Urinary bladder (tissue), 4 donors: ENCODE data around the gene EIPR1. TPM values are rescaled to one million over a fixed set of nuclear protein-coding genes. Genes with fewer than 3 reads are reported as not detected.

Experiments
- DNase-seq: peaks from one replicate; pipeline ENCODE4 v3.0.0-alpha.2; 2015; ENCODE audit errors: extremely low spot score
- H3K27ac ChIP-seq: one replicate; pipeline ENCODE4 v1.5.1; 2013; ENCODE audit warnings: low read depth, mild to moderate bottlenecking, moderate library complexity
- H3K36me3 ChIP-seq: one replicate; pipeline ENCODE4 v1.6.1; 2013; ENCODE audit warnings: mild to moderate bottlenecking, moderate library complexity; ENCODE audit not compliant: insufficient read depth
- H3K4me1 ChIP-seq: one replicate; pipeline ENCODE4 v1.6.1; 2013; ENCODE audit warnings: mild to moderate bottlenecking, moderate library complexity; ENCODE audit not compliant: insufficient read depth
- H3K4me3 ChIP-seq: one replicate; pipeline ENCODE4 v1.5.1; 2013; ENCODE audit warnings: low read depth, low read length
- WGBS: extraction: QIAGEN DNeasy Blood & Tissue Kit; methylation state at CpG from one replicate; pipeline ENCODE4 v1.1.7; 2013; 5-methylcytosine and 5-hydroxymethylcytosine counted together
- polyA plus RNA-seq: library from polyadenylated mRNA; stranded (reverse); fragments of 200-250 nt; gene quantifications from one replicate; pipeline ENCODE4 v1.2.3, GENCODE V29; 2013
- total RNA-seq: library from RNA; depleted of rRNA; stranded (reverse); fragments of >200 nt; gene quantifications from one replicate; pipeline ENCODE4 v1.2.3, GENCODE V29; 2014
- donor health status: healthy with polysubstance abuse.
- donor health status: healthy.

EIPR1 gene
- total and polyA plus RNA-seq, 2 donors = 14.9 to 15.0 TPM

DNA sequence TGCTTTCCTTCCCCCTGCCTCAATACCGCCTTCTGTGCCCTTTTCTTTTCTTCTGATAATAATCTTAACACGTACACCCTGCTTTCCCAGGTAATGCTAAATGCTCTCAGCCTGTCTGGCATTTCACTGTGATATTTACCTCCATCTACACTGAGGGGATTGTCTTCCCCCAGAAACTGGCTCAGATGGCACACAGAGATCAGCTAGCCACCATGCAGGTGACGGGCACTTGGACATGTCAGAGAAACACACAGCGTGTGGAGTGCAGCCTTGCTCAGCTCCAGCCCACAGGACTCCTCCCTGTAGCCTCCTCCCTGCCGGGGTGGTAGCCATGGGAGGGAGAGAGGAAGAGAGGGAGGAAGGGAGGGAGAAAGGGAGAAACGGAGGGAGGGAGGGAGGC, 131.2 kb downstream of the EIPR1 start:
- WGBS = 69% methylated on average over 5 of the region's 6 CpGs
- Histone ChIP-seq H3K4me1 (no peaks in the 10 kb centered on the region), H3K27ac (no peak overlapping the region), H3K4me3 (no peak overlapping the region), H3K36me3 (no peaks in the 10 kb centered on the region)
- DNase-seq = no peak

DNA sequence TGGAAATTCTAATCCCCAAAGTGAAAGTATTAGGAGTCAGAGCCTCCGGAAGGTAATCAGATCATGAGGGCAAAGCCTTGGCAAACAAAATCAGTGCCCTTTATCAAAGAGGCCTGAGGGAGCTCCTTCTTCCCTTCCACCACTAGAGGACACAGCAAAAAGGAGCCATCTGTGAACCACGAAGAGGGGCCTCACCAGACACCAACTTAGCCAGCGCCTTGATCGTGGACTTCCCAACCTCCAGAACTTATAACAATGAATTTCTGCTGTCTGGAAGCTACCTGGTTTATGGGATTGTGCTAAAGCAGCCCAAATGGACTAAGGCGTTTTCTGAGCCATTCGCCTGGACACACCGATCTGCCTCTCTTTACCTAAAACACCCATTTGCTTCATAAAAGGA, 133.1 kb downstream of the EIPR1 start:
- WGBS = 90% methylated on average over 7 of the region's 7 CpGs
- no peak for DNase-seq
- Histone ChIP-seq H3K27ac (no peak overlapping the region), H3K4me1 (no peaks in the 10 kb centered on the region), H3K36me3 (no peaks in the 10 kb centered on the region), H3K4me3 (no peak overlapping the region)

DNA sequence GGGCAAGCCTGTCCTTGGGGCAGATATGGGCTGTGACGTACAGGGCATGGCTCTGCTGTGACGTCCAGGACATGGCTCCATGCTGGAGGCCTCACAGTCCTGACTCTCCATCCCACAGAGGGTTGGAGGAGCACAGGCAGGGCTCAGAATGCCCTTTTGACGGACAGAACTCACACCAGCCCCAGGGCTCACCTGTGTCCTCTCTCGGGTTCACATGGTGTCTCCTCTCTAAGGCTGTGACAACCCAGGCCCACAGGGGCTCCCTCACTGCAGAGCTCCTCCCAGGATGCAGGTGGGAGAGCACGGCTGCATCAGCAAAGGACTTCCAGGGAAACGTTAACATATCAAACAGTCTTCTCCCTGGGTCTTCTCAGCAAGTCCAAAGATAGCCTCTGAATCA, 133.8 kb downstream of the EIPR1 start:
- WGBS = 87% methylated on average over 6 of the region's 6 CpGs
- Histone ChIP-seq H3K4me3 (no peak overlapping the region), H3K36me3 (no peaks in the 10 kb centered on the region), H3K4me1 (no peaks in the 10 kb centered on the region), H3K27ac (no peak overlapping the region)
- DNase-seq = no peak

DNA sequence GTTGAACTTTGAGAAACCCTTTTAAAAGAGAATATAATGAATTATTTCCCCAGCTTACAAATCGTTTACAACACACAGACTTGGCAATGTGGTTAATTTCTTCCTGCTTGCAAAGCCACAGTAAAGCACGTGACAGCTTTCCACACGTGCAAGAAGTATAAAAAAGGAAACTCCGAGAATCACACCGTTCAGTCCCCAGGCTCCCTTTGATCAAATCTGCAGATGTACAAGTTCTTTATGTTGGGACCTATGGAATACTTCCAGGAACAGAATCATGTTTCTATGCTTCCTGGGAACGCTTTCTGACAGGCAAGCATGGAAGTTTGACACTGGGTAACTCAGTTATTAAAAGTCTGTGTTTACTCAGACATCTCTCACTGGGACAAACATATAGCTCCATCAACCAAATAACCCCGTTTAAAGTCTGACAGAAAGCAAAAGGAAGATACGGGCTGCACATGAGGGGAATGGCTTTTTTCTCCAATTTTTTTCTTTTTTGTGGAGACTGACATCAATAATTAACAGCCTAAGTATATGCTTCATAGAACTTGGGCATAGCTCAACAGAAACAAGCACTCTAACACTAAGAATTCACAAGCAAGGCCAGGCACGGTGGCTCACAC, 134.8 kb downstream of the EIPR1 start:
- no peak for DNase-seq
- WGBS = 43% methylated on average over 9 of the region's 9 CpGs
- H3K27ac ChIP-seq = no peak overlapping the region
- H3K4me3 ChIP-seq = no peak overlapping the region
- H3K36me3 ChIP-seq = peaks cover 2% of the 10 kb centered on the region
- no peaks in the 10 kb centered on the region for H3K4me1 ChIP-seq

DNA sequence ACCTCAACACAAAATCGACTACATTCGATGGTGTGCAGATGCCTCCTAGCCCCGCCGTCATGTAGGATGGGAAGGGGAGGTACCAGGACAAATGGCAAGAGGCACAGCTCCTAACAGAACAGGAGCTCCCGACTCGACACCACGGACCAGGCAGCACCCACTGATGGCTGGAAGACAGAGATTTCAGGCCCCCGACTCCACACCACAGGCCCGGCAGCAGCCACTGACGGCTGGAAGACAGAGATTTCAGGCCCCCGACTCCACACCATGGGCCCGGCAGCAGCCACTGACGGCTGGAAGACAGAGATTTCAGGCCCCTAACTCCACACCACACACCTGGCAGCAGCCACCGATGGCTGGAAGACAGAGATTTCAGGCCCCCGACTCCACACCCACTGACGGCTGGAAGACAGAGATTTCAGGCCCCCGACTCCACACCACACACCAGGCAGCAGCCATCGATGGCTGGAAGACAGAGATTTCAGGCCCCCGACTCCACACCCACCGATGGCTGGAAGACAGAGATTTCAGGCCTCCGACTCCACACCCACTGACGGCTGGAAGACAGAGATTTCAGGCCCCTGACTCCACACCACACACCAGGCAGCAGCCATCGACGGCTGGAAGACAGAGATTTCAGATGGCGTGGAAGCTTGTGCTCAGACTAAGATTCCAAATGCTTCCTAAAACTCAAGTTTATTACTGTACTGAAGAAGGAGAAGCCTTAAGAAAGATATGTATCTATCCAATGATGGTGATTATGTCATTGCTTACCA, 135.5 kb downstream of the EIPR1 start:
- no peak overlapping the region for H3K4me3 ChIP-seq
- H3K36me3 ChIP-seq = peaks cover 2% of the 10 kb centered on the region
- 84% methylated on average over 25 of the region's 25 CpGs for WGBS
- H3K4me1 ChIP-seq = no peaks in the 10 kb centered on the region
- no peak overlapping the region for H3K27ac ChIP-seq
- DNase-seq = no peak

DNA sequence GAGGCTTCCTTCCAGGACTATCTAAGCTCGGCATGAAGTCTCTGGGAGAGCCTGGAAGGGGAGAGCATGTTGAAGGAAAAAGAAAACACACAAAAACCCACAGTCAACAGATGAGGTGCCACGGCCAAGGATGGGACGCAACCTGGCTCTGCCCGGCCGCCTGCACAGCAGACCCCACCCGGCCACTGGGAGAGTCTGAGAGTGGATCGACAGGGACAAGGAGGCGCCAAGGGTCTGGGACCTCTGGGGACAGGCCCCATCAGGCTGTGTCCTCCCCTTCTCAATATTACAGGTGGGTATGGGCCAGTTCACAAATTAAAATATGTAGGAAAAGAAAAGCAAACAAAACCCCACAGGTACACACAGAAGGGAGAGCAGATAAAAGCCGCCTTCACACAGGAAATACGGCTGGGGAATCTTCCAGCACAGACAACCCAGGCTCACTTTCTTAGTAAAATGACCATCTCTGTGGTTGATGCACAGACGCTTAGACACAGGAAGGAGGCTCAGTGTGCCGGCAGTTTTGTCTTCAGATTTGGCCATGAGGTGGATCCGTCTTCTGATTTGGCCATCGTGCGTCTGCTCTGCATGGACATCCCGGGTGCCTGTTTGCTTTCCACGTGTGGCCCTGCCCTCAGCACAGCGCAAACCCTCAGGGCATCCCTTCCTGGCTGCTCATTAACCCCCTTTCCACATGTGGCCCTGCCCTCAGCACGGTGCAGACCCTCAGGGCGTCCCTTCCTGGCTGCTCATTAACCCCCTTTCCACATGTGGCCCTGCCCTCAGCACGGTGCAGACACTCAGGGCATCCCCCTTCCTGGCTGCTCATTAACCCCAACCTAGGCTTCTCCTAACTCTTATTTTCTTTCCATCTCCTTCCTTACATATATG, 138.4 kb downstream of the EIPR1 start:
- peaks cover 2% of the 10 kb centered on the region for H3K36me3 ChIP-seq
- H3K4me3 ChIP-seq = no peak overlapping the region
- no peaks in the 10 kb centered on the region for H3K4me1 ChIP-seq
- DNase-seq = no peak
- 79% methylated on average over 21 of the region's 21 CpGs for WGBS
- H3K27ac ChIP-seq = no peak overlapping the region

DNA sequence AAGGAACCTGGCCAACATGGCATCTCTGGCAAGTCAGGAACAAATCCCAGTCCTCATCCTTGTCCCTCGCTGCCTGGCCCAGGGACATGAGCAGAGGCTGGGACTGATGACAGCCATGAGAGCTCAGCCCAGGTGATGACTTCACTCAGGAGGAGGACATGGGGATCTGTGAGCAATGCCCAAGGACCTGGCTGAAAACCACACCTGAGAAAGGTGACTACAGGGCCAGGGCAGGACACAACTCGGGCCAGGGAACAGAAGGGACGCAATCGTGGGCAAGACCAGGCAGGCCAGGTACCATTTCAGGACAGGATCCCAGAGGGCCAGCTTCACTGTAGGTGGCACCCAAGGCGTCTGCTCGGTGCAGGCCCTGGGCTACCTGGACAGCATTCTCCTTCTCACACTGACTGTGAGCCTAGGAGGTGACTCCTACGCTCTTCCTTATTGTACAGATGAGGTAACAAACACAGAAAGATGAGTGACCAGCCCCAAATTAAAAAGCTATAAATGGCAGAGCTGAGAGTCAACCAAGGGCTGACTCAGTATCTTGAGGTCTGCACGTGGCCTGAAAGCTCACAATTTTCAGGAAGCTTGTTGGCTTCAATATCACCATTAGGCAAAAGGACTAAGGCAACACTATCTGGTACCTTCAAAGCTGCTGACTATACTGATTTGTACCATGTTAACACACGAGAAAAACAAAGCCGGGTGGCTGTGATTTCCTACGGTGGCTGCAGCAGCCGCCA, 141.1 kb downstream of the EIPR1 start:
- Histone ChIP-seq H3K4me1 (no peaks in the 10 kb centered on the region), H3K4me3 (no peak overlapping the region), H3K36me3 (peaks cover 2% of the 10 kb centered on the region), H3K27ac (no peak overlapping the region)
- 88% methylated on average over 12 of the region's 12 CpGs for WGBS
- no peak for DNase-seq

DNA sequence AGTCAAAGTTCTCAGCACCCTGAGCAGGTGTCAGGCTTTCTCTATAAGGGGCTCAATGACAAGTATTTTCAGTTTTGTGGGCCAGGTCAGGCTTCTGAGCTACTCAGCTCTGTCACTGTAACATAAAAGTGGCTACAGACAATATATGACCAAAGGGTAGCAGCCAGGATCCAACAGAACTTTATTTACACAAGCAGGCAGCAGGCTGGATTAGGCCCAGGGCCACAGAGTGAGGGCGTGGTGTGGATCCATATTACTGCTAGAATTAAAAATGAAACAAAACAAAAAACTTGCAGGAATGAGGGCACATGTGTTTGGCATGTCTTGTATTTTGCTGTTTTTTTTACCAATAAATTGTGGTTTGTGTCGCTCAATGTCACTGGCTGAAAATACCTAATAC, 143.7 kb downstream of the EIPR1 start:
- H3K4me1 ChIP-seq = no peaks in the 10 kb centered on the region
- WGBS = 86% methylated on average over 2 of the region's 2 CpGs
- no peak for DNase-seq
- no peak overlapping the region for H3K4me3 ChIP-seq
- H3K27ac ChIP-seq = no peak overlapping the region
- peaks cover 2% of the 10 kb centered on the region for H3K36me3 ChIP-seq

DNA sequence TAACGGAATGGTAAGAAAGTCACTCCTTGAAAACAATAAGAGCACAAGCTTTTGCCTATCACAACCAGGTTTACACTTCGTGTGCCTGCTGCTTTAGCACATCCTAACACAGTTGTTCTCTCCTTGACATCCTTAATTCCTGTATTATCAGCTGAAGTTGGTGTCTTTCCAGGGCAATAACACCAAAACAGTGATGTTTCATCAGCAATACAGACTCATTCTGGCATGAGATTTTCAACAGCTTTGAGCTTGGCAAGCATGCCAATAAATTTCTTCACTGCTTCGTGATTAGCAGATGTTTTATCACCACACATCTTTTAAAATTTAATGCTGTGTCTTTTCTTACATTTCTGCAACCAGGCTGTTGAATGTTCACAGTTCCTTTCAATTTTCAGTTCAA, 148.4 kb downstream of the EIPR1 start:
- Histone ChIP-seq H3K4me1 (no peaks in the 10 kb centered on the region), H3K27ac (no peak overlapping the region), H3K4me3 (no peak overlapping the region), H3K36me3 (no peaks in the 10 kb centered on the region)
- WGBS = 88% methylated on average over 3 of the region's 3 CpGs
- no peak for DNase-seq

DNA sequence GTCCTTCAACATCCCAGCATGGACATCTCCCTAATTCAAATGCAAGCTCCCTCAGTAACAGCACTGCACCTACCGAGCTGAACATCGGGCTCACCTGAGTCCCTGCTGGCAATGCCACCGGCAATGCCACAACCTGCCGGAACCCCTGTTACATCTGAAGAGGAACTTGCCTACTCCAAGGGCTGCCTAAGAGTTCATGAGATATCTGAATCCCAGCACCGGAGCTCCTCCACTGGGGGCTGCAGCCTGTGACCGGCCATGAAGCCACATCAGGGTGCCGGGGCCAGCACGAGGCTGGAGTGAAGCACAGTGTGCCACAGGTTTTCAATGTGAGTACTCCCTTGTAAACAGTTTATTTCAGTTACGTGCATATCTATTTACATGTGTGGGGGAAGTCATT, 152.9 kb downstream of the EIPR1 start:
- no peaks in the 10 kb centered on the region for H3K4me1 ChIP-seq
- DNase-seq = no peak
- no peak overlapping the region for H3K4me3 ChIP-seq
- no peaks in the 10 kb centered on the region for H3K36me3 ChIP-seq
- WGBS = 89% methylated on average over 9 of the region's 9 CpGs
- no peak overlapping the region for H3K27ac ChIP-seq

DNA sequence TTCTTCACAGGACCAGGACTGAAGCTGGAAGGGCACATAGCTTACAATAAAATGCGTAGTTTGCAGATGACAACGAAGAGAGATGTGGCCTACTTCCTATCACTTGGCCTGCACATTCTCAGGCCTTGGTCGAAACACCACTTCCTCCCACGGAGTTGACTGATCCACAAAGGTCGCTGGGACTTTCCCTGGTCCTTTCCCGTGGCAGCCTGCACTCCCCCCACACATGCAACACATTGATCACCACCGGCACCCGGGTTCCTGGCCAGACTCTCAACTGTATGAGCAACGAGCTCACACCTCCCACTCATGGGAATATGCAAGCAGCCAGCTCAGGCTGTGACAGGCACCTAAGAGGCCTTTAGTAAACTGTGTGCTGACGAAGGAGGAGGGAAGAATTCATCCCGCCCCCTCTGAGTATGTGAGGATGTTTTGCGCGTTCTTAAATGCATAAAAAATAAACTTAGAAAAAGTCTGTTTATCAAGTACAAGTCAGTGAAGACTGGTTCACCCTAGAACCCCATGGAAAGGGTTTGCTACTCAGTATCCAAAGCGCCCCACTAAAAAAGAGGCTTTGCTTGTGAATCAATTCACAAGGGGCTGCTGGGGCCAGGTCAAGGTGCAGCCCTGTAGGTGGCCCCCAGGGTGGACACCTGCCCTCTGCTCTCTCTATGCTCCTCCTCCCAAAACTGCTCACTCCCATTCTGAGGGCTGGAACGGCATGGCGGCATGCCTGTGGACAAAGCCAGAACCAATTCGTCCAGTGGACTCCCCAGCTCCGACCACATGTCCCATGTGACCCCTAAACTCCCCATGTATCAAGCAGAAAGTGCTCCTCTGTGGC, 154.3 kb downstream of the EIPR1 start:
- H3K4me3 ChIP-seq = no peak overlapping the region
- 87% methylated on average over 18 of the region's 18 CpGs for WGBS

DNA sequence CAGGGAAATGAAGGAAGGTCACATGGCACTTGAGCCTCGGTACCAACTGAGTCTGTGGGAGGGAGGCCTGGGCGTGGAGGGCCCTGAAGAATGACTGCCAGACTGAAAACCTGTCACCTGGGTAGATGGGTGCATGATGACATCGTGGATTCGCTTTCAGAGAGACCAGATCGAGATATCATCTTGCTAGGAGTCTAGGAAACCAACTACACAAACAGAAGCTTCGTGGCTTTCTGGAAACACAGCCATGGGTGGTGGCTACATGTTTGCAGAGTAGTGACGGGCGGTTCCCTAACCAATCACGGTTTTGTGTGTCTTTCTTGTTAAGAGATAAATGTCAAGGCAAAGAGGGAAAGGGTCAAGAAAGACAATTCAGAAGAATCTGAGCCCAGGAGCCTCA, 155.0 kb downstream of the EIPR1 start:
- WGBS = 84% methylated on average over 9 of the region's 9 CpGs
- Histone ChIP-seq H3K4me3 (no peak overlapping the region), H3K27ac (no peak overlapping the region), H3K4me1 (no peaks in the 10 kb centered on the region), H3K36me3 (no peaks in the 10 kb centered on the region)
- no peak for DNase-seq

More for the DNA sequence above, 154.3 kb downstream of the EIPR1 start:
- DNase-seq = no peak
- no peak overlapping the region for H3K27ac ChIP-seq
- H3K36me3 ChIP-seq = no peaks in the 10 kb centered on the region
- no peaks in the 10 kb centered on the region for H3K4me1 ChIP-seq
